Lower leg skin (tissue), 4 donors: ENCODE results near the gene NDUFB7. TPM values are rescaled to one million over a fixed set of nuclear protein-coding genes. Genes with fewer than 3 reads are reported as not detected.

Experiments used
- DNase-seq, 2 donors: peaks; one replicate each; pipeline ENCODE4 v3.0.0-alpha.2; 2019; ENCODE audit warnings: low spot score in 2 of 2
- H3K4me3 ChIP-seq: fragments of 200-600 bp; sonication (generic); 2 replicates; pipeline ENCODE4 v1.5.1; 2017; ENCODE audit warnings: mild to moderate bottlenecking, low read depth; ENCODE audit not compliant: poor library complexity, severe bottlenecking
- CTCF ChIP-seq, 3 donors: fragments of 450-650 bp; IDR thresholded peaks; one replicate each; pipeline ENCODE4 v1.5.1; 2016; ENCODE audit warnings: antibody characterized with exemption in 3 of 3, mild to moderate bottlenecking in 3 of 3, moderate library complexity in 2 of 3
- POLR2A ChIP-seq, 2 donors: fragments of 450-650 bp; IDR thresholded peaks; one replicate each; pipeline ENCODE4 v1.6.1; 2016 to 2017; ENCODE audit warnings: antibody characterized with exemption in 2 of 2, mild to moderate bottlenecking in 1 of 2, moderate library complexity in 1 of 2
- WGBS, 2 donors: methylation state at CpG; one replicate each; pipeline ENCODE4 v1.1.5; 2018; 5-methylcytosine and 5-hydroxymethylcytosine counted together
- intact Hi-C: fragments of 100-400 bp; cut with DNase I; formaldehyde crosslinking; loops from one replicate; pipeline ENCODE4 v1.15.0; 2023; ENCODE audit warnings: low total_unique reads
- total RNA-seq, 4 donors: library from RNA; depleted of rRNA; stranded (reverse); fragments of >200 nt; gene quantifications; one replicate each; pipeline ENCODE4 v1.1.0, GENCODE V29; 2016

The NDUFB7 gene
- total RNA-seq, 4 donors from 2014 or later, result 219 to 332 (median 280) TPM

- H3K4me3 ChIP-seq, result no peak within 1 kb of the TSS
- no peak for DNase-seq
- intact Hi-C loops, result no loop called here
- TF ChIP-seq CTCF (IDR thresholded peaks at IDR 0.05) (no peak), POLR2A (IDR thresholded peaks at IDR 0.05) (no peak)
- WGBS, 2 donors, result 59% methylated on average over 6 of the region's 6 CpGs
These were observed 11.1 kb upstream of the NDUFB7 start, which contains the start of gene CLEC17A for GRCh38 chr19:14582894-14583340. TSS of gene CLEC17A (plus strand) at chr19:14583084. CDS start at chr19:14583161, 77 bp downstream.

GRCh38 chr19:14580623-14581237 lies 8.9 kb upstream of the NDUFB7 start:
- 63 to 71% methylated on average over 6 of the region's 6 CpGs for WGBS, 2 donors
- H3K4me3 ChIP-seq, result no peak overlapping the region
- intact Hi-C loops, result no loop called here
- no peak for DNase-seq
- TF ChIP-seq CTCF (IDR thresholded peaks at IDR 0.05) (no peak), POLR2A (IDR thresholded peaks at IDR 0.05) (no peak)

GRCh38 chr19:14577885-14578427 lies 6.1 kb upstream of the NDUFB7 start:
- WGBS, 2 donors, result 56 to 68% methylated on average over 6 of the region's 6 CpGs
- intact Hi-C loops, result no loop called here

GRCh38 chr19:14577264-14577663 lies 5.4 kb upstream of the NDUFB7 start:
- TF ChIP-seq CTCF (IDR thresholded peaks at IDR 0.05) (no peak), POLR2A (IDR thresholded peaks at IDR 0.05) (no peak)
- WGBS, 2 donors, result 79 to 93% methylated on average over 5 of the region's 5 CpGs
- H3K4me3 ChIP-seq, result no peak overlapping the region
- DNase-seq, result no peak
- intact Hi-C loops, result no loop called here

More at GRCh38 chr19:14577885-14578427, 6.1 kb upstream of the NDUFB7 start:
- TF ChIP-seq CTCF (IDR thresholded peaks at IDR 0.05) (no peak), POLR2A (IDR thresholded peaks at IDR 0.05) (no peak)
- DNase-seq, result no peak
- H3K4me3 ChIP-seq, result no peak overlapping the region

- H3K4me3 ChIP-seq, result no peak overlapping the region
- TF ChIP-seq CTCF (IDR thresholded peaks at IDR 0.05) (no peak), POLR2A (IDR thresholded peaks at IDR 0.05) (no peak)
- no peak for DNase-seq
- 86% methylated on average over 8 of the region's 8 CpGs for WGBS, 2 donors
- intact Hi-C loops, result no loop called here
These were observed 4.5 kb upstream of the NDUFB7 start for GRCh38 chr19:14576363-14576762.
